Endothelial cell of umbilical vein (primary cell): ENCODE measurements around the gene LRRC28. TPM values are rescaled to one million over a fixed set of nuclear protein-coding genes. Genes with fewer than 3 reads are reported as not detected.

ENCODE experiments used
- BruUV-seq: library from RNA; stranded (reverse); fragments of 400-500 nt; replicated peaks from 2 replicates; lab custom pipeline; 2021; lab: Mats Ljungman, UMichigan
- CTCF ChIA-PET: fragments of 300-600, 350-600 bp; sonication (Branson Sonifier 250); formaldehyde crosslinking; loops from one replicate; lab custom pipeline; 2021; ENCODE audit warnings: antibody characterized with exemption, inconsistent platforms; lab: Charles Lee
- POLR2A ChIA-PET: fragments of 300-600, 350-600 bp; sonication (Branson Sonifier 250); formaldehyde crosslinking; loops from one replicate; lab custom pipeline; 2021; ENCODE audit warnings: antibody characterized with exemption, inconsistent platforms; lab: Charles Lee
- DNase-seq: peaks from one replicate; pipeline ENCODE4 v3.0.0-alpha.2; 2011; ENCODE audit warnings: low read depth, low spot score
- FAIRE-seq: peaks from 2 replicates; lab custom pipeline; 2011; peaks lifted over from hg19 to GRCh38; lab: Jason Lieb, UNC
- H2AFZ ChIP-seq: 2 replicates; pipeline ENCODE4 v1.6.0; 2012; ENCODE audit warnings: low read depth, low read length, control low read depth, inconsistent platforms
- H3K27ac ChIP-seq: 2 replicates; pipeline ENCODE4 v1.5.1; 2011; ENCODE audit warnings: low read depth, mild to moderate bottlenecking, control low read depth, low read length, moderate library complexity; ENCODE audit not compliant: insufficient read depth
- H3K27me3 ChIP-seq, 2 experiments: 2 replicates each; pipeline versions ENCODE4 v1.6.0 to v1.6.1; 2011; ENCODE audit warnings: low read length in 2 of 2, mixed read lengths in 1 of 2; ENCODE audit not compliant: control insufficient read depth in 2 of 2, insufficient read depth in 2 of 2
- H3K36me3 ChIP-seq, 2 experiments: 2 replicates in 1 of 2; 3 replicates in 1 of 2; pipeline ENCODE4 v1.5.1; 2011; ENCODE audit warnings: low read length in 2 of 2, mild to moderate bottlenecking in 1 of 2, moderate library complexity in 1 of 2; ENCODE audit not compliant: control insufficient read depth in 2 of 2, insufficient read depth in 2 of 2; ENCODE audit errors: extremely low read depth in 1 of 2
- H3K4me1 ChIP-seq: 3 replicates; pipeline ENCODE4 v1.5.1; 2011; ENCODE audit warnings: mild to moderate bottlenecking, low read length; ENCODE audit not compliant: control insufficient read depth, insufficient read depth; ENCODE audit errors: extremely low read depth
- H3K4me2 ChIP-seq: 2 replicates; pipeline ENCODE4 v1.6.1; 2011; ENCODE audit warnings: low read length, control low read depth, mixed read lengths; ENCODE audit not compliant: insufficient read depth
- H3K4me3 ChIP-seq, 3 experiments: fragments of 200-600 bp in 1 of 3; sonication (generic), shearing (Covaris generic) in 1 of 3; replicated peaks in 1 of 3; 2 replicates each; pipeline ENCODE4 v1.5.1; 2011 to 2016; ENCODE audit warnings: control low read depth in 3 of 3, low read length in 3 of 3, mild to moderate bottlenecking in 2 of 3, inconsistent platforms in 1 of 3, low read depth in 1 of 3, moderate library complexity in 1 of 3; ENCODE audit not compliant: insufficient read depth in 1 of 3
- H3K79me2 ChIP-seq: 2 replicates; pipeline ENCODE4 v1.6.0; 2012; ENCODE audit warnings: low read length, inconsistent platforms; ENCODE audit not compliant: control insufficient read depth, insufficient read depth
- H3K9ac ChIP-seq: replicated peaks from 2 replicates; pipeline ENCODE3; 2011; ENCODE audit warnings: low read length, control low read depth; ENCODE audit not compliant: insufficient read depth; ENCODE audit errors: extremely low read depth
- H3K9me1 ChIP-seq: replicated peaks from 3 replicates; pipeline ENCODE4 v1.6.0; 2011; ENCODE audit warnings: mild to moderate bottlenecking, low read length; ENCODE audit not compliant: control insufficient read depth, insufficient read depth; ENCODE audit errors: extremely low read depth
- H3K9me3 ChIP-seq: replicated peaks from 2 replicates; pipeline ENCODE4 v1.5.1; 2012; ENCODE audit warnings: low read length, inconsistent platforms; ENCODE audit not compliant: control insufficient read depth, insufficient read depth
- H4K20me1 ChIP-seq: replicated peaks from 2 replicates; pipeline ENCODE3; 2011; ENCODE audit warnings: mild to moderate bottlenecking, low read length; ENCODE audit not compliant: control insufficient read depth, insufficient read depth; ENCODE audit errors: extremely low read depth
- EZH2 ChIP-seq: IDR thresholded peaks from 2 replicates; pipeline ENCODE4 v1.6.1; 2012; ENCODE audit warnings: borderline replicate concordance, low read depth, mild to moderate bottlenecking, moderate library complexity, low read length, inconsistent platforms; ENCODE audit not compliant: severe bottlenecking
- FOS ChIP-seq: IDR thresholded peaks from 2 replicates; pipeline ENCODE4 v1.6.1; 2011; ENCODE audit warnings: mild to moderate bottlenecking, low read length, moderate library complexity, borderline replicate concordance; ENCODE audit not compliant: insufficient read depth
- GATA2 ChIP-seq: IDR thresholded peaks from 2 replicates; pipeline ENCODE4 v1.7.0; 2011; ENCODE audit warnings: low read depth, mild to moderate bottlenecking, moderate library complexity, mixed read lengths, low read length; ENCODE audit not compliant: insufficient read length, insufficient read depth
- JUN ChIP-seq: IDR thresholded peaks from 2 replicates; pipeline ENCODE4 v1.6.1; 2011; ENCODE audit warnings: borderline replicate concordance, low read depth; ENCODE audit not compliant: insufficient read length, insufficient read depth
- MAX ChIP-seq: IDR thresholded peaks from 2 replicates; pipeline ENCODE4 v1.6.1; 2011; ENCODE audit not compliant: insufficient read depth, insufficient read length
- MYC ChIP-seq: IDR thresholded peaks from one replicate; pipeline ENCODE4 v1.6.1; 2011; ENCODE audit warnings: mild to moderate bottlenecking, low read depth, low read length
- POLR2A ChIP-seq: IDR thresholded peaks from 2 replicates; pipeline ENCODE4 v1.6.1; 2012; ENCODE audit warnings: low read depth, mild to moderate bottlenecking, control low read depth, low read length
- POLR2AphosphoS5 ChIP-seq: IDR thresholded peaks from 2 replicates; pipeline ENCODE4 v1.6.1; 2012; ENCODE audit warnings: low read depth, mild to moderate bottlenecking, control low read depth, low read length, moderate library complexity; ENCODE audit not compliant: insufficient read depth
- dilution Hi-C: fragments of 300-500 bp; cut with MboI; formaldehyde crosslinking; loops from one replicate; pipeline ENCODE4 v1.15.0; 2019; ENCODE audit warnings: low sequenced_read_pairs; ENCODE audit not compliant: extremely low pct_ligation_motif_present
- intact Hi-C: fragments of 100-400 bp; cut with micrococcal nuclease; formaldehyde crosslinking; loops from one replicate; pipeline ENCODE4 v1.10.0; 2022
- polyA plus RNA-seq, 4 experiments: library from polyadenylated mRNA; depleted of rRNA in 3 of 4; stranded (reverse) in 3 of 4; unstranded in 1 of 4; fragments of >200 nt; gene quantifications; 2 replicates each; pipeline versions ENCODE4 v1.2.1 to v1.2.3, GENCODE V29; 2011 to 2012; ENCODE audit warnings: missing spikeins in 1 of 4
- total RNA-seq: library from RNA; stranded (reverse); gene quantifications from 2 replicates; pipeline ENCODE4 v1.2.3, GENCODE V29; 2021
- TF ChIP-seq, protein P1 (sequence below), 2 donors: IDR thresholded peaks; 1 replicate in 1 of 2; 2 replicates in 1 of 2; pipeline ENCODE4 v1.5.1; 2011; ENCODE audit warnings: low read length in 2 of 2, mild to moderate bottlenecking in 2 of 2, moderate library complexity in 2 of 2, control low read depth in 1 of 2, inconsistent platforms in 1 of 2, low read depth in 1 of 2; ENCODE audit not compliant: insufficient read depth in 1 of 2; ENCODE audit errors: extremely low read depth in 1 of 2

LRRC28 gene
- total and polyA plus RNA-seq, 2 donors (not counting 3 experiments of a cell fraction or from before 2014, with no cell fraction given): 19.6 to 26.7 TPM

DNA sequence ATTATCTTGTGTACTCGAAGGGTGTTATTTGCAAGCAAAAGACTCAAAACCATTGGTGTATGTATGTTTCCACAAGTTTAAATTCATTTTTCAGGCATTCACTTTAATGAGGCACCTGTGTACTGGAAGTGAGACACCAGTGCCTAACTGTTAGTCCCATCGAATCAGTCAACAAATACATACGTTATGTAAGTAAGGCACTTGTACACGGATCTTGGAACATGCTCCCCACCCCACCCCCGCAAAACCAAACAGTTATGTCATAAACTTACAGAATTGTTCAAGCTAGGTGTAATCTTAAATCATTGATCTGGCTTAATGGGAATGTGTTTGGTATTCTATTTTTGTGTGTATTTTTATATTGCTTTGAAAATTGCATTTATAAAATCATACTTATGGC, 17.1 kb downstream of the LRRC28 start:
- intact Hi-C loops: no loop called here

More for the DNA sequence above, 17.1 kb downstream of the LRRC28 start:
- Histone ChIP-seq H3K4me1 (no peaks in the 10 kb centered on the region), H3K9me1 (no peaks in the 10 kb centered on the region), H4K20me1 (no peaks in the 10 kb centered on the region), H3K36me3 (no peaks in the 10 kb centered on the region), H3K9ac (no peak overlapping the region), H3K27me3 (no peaks in the 10 kb centered on the region), H3K79me2 (no peaks in the 10 kb centered on the region), H3K27ac (no peak overlapping the region), H2AFZ (no peak overlapping the region), H3K4me2 (no peak overlapping the region), H3K4me3 (no peak overlapping the region), H3K9me3 (no peaks in the 10 kb centered on the region)
- dilution Hi-C loops: no loop called here
- TF ChIP-seq POLR2A (no peak), EZH2 (no peak), FOS (no peak), POLR2AphosphoS5 (no peak), MYC (no peak), MAX (no peak), GATA2 (no peak), JUN (no peak)
- TF ChIP-seq, protein P1, sequence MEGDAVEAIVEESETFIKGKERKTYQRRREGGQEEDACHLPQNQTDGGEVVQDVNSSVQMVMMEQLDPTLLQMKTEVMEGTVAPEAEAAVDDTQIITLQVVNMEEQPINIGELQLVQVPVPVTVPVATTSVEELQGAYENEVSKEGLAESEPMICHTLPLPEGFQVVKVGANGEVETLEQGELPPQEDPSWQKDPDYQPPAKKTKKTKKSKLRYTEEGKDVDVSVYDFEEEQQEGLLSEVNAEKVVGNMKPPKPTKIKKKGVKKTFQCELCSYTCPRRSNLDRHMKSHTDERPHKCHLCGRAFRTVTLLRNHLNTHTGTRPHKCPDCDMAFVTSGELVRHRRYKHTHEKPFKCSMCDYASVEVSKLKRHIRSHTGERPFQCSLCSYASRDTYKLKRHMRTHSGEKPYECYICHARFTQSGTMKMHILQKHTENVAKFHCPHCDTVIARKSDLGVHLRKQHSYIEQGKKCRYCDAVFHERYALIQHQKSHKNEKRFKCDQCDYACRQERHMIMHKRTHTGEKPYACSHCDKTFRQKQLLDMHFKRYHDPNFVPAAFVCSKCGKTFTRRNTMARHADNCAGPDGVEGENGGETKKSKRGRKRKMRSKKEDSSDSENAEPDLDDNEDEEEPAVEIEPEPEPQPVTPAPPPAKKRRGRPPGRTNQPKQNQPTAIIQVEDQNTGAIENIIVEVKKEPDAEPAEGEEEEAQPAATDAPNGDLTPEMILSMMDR (IDR thresholded peaks at IDR 0.05; ENCODE audit: extremely low read depth in 1 of 2, insufficient read depth in 1 of 2, low read depth in 1 of 2, low read length in 2 of 2): no peak
- DNase-seq (no peak), FAIRE-seq (no peak)
- POLR2A ChIA-PET: no interaction called here
- BruUV-seq: no TSS peak
- CTCF ChIA-PET: interaction anchor here (0.6 to 11.2 kb wide), 7 partner anchors 13 to 487 kb away, joined by 3 to 230 read pairs (median 4); no protein-coding TSS in a partner anchor
